Brain microvascular endothelial cell (primary cell): ENCODE results near the gene VAX1.

Experiments used
- DNase-seq: peaks from one replicate; pipeline ENCODE4 v3.0.0-alpha.2; 2020
- H3K27ac ChIP-seq: fragments of 250-450 bp; sonication (Bioruptor Pico); 2 replicates; pipeline ENCODE4 v1.5.1; 2020; ENCODE audit warnings: mild to moderate bottlenecking, moderate library complexity
- H3K27me3 ChIP-seq: fragments of 250-450 bp; sonication (Bioruptor Pico); replicated peaks from 2 replicates; pipeline ENCODE4 v1.5.1; 2020; ENCODE audit warnings: mild to moderate bottlenecking
- H3K36me3 ChIP-seq: fragments of 250-450 bp; sonication (Bioruptor Pico); replicated peaks from 2 replicates; pipeline ENCODE4 v1.5.1; 2020; ENCODE audit warnings: mild to moderate bottlenecking
- H3K4me3 ChIP-seq: 2 replicates; pipeline ENCODE4 v1.5.1; 2011; ENCODE audit warnings: low read depth, mild to moderate bottlenecking, control low read depth, low read length, moderate library complexity
- in situ Hi-C: cut with HindIII; loops from 2 replicates; pipeline ENCODE4 v1.10.0; 2017; ENCODE audit warnings: low sequenced_read_pairs, low pct_ligation_motif_present
- TF ChIP-seq, protein P1 (sequence below): IDR thresholded peaks from 2 replicates; pipeline ENCODE4 v1.5.1; 2011; ENCODE audit warnings: low read depth, mild to moderate bottlenecking, moderate library complexity, low read length, control low read depth, inconsistent platforms; ENCODE audit errors: missing control alignments

VAX1 gene

DNA sequence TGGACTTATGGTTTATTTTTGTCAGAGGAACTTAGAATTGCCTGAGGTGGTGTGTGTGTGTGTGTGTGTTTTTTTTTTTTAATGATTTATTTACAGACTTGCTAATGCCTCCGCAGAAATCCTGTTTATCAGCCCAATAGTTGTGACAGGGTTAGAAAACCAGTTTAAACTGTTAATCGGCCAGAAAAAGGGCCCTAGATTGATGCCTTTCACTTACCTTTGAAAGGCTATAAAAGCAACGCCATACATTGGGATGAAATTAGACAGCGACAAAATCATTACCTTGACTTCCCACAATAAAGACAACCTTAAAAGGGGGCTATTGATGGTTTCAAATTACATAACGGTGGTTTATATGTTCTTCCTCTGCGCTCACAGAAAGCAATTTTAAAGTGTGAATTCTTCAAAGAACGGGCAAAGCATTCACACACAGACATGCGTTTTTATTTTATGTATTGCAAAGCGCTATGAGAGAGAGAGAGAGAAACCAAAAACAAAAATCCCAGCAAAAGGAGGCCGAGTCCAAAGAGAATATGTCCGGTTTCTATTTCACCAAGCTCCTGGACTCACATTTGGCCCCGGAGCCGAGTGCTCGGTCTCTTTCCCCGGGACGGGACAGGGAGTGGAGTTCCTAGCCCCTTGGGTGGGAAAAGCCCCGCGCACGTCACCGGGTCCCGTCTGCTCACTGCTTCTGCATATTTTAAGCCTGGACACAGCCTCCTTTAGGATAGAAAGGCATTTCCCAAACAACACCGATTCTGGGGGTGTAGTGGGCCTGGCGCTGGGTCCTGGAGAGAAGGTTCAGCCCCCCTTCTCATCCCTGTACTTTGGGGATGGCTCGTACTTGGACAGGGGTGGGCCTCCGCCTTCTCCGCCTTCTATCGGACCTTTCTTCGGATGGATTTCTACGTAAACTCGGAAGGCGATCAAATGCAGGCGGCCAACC lies 26.8 kb upstream of the VAX1 start:
- H3K4me3 ChIP-seq = no peak overlapping the region
- TF ChIP-seq, protein P1, sequence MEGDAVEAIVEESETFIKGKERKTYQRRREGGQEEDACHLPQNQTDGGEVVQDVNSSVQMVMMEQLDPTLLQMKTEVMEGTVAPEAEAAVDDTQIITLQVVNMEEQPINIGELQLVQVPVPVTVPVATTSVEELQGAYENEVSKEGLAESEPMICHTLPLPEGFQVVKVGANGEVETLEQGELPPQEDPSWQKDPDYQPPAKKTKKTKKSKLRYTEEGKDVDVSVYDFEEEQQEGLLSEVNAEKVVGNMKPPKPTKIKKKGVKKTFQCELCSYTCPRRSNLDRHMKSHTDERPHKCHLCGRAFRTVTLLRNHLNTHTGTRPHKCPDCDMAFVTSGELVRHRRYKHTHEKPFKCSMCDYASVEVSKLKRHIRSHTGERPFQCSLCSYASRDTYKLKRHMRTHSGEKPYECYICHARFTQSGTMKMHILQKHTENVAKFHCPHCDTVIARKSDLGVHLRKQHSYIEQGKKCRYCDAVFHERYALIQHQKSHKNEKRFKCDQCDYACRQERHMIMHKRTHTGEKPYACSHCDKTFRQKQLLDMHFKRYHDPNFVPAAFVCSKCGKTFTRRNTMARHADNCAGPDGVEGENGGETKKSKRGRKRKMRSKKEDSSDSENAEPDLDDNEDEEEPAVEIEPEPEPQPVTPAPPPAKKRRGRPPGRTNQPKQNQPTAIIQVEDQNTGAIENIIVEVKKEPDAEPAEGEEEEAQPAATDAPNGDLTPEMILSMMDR = no peak
- in situ Hi-C loops = loop anchor here (25.0 kb wide), 2 partner anchors 353 to 478 kb away; no protein-coding TSS in a partner anchor
- no peak for DNase-seq
- peaks cover 95% of the 10 kb centered on the region for H3K27me3 ChIP-seq
- H3K36me3 ChIP-seq = no peaks in the 10 kb centered on the region
- H3K27ac ChIP-seq = no peak overlapping the region

DNA sequence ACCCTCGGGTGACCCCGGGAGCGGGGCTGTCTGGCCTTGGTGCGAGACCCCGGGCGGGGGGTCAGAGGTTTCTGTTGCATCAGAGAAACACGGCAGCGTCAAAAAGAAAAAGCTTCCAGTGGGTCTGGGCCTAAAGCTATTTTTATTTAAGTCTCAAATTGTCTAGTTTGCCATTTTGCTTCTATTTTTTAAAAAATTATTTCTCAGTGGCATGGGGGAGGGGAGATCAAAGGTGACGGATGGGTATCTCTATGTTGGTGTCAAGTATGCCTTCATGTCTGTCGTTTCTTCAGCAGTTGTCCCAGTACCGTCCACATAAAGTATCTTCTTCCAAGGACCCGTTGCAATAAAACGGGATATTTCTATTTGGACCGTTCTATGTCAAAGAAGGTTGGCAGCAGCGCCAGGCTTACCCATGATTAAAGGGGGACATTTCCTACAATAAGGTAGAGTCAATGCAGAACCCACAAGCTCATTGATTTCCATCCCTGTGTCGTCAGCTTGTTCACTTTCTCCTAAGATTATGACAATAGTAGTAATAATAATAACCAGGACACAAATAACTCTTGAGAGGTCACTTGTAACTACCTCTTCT lies 26.0 kb upstream of the VAX1 start:
- Histone ChIP-seq H3K27me3 (peaks cover 94% of the 10 kb centered on the region), H3K36me3 (no peaks in the 10 kb centered on the region), H3K4me3 (no peak overlapping the region), H3K27ac (no peak overlapping the region)
- TF ChIP-seq, protein P1 = no peak
- DNase-seq = no peak
- in situ Hi-C loops = loop anchor here (25.0 kb wide), 2 partner anchors 352 to 477 kb away; no protein-coding TSS in a partner anchor

DNA sequence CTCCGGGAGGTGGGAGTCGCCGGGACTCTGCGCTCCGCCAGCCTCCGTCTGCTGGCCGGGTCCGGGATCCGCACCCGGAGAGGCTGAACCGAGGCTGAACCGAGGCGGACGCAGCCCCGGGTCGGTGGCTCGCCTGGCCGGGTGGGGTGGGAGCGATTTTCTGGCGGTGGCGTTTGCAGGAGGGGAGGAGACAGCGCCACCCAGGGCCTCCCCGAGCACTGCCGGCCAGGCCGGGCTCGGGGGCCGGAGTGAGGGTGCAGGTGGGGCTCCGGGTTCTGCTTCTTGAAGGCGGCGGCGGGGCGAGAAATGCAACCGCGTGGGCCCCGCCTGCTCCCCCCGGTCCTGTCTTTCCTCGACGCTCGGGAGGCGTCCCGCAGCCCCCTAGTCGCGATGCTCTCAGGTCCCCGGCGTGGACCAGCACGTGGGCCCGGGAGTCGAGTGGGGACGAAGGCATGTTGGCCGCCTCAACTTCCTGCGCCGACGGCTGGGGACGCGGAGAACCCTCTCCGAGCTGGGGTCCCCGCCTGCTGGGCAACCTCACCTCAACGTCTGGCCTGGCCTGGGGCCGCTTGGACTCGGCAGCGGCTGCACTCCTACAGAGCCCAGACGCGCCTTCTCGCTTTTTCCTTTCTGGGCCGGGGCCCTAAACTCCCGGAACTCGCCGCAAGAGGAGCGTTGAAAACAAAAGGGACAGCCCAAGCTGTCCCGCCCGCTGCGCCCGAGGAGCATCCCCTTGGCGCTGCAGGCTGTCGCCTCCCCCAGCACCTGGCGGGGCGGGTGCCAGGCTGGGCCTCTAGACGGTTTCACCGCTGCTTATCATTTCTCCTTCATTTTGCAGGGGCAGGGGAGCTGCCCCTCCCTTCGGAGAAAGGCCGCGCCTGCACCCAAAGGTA lies 25.2 kb upstream of the VAX1 start:
- Histone ChIP-seq H3K27ac (no peak overlapping the region), H3K27me3 (peaks cover 96% of the 10 kb centered on the region), H3K4me3 (no peak overlapping the region), H3K36me3 (no peaks in the 10 kb centered on the region)
- in situ Hi-C loops = loop anchor here (25.0 kb wide), 2 partner anchors 351 to 476 kb away; no protein-coding TSS in a partner anchor
- DNase-seq = no peak
- TF ChIP-seq, protein P1 = peak; percentile 6

DNA sequence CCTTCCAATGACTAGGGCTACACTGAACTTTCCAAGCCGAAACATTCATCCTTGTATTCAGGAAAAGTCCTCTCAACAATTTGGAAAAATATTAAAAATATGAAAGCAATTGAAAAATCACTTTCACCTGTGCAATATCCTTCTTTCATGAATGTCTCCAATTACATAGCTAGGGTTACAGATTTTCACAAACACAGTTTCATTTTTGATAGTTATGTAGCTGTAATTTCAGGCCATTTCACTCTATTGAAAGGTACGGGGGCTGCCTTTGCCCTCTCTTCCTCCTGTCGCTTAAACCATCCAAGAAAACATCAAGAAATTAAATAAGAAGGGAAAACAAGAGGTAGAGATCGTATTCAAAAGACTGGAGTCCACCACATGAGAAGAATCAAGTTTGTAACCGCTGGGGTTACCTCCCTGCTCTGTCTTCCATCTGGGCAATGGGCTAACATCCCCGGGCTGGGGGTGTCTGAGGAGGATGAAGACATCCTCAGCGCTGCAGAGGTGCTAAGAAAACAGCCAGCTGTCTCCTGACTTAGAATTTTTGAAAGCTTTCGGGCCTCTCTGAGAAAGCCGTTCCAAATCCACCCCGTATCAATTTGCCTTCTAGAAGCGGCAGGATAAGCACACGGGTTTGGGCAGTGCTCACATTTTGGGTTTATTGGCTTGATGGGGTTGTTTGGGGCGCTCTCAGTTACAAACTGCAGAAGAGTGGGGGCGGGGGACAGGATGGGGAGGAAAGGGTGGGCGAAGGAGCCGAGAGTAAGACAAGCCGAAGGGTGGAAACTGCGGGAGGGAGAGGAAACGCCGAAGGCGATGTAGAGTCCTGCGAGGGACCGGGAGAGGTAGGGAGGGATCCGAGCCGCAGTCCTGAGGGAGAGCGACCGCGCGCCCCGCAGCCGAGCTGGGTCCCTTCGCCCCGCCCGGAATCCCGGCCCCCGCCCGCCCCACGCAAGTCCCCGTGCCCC lies 24.3 kb upstream of the VAX1 start:
- no peak for DNase-seq
- in situ Hi-C loops = loop anchor here (25.0 kb wide), 2 partner anchors 350 to 475 kb away; no protein-coding TSS in a partner anchor
- Histone ChIP-seq H3K4me3 (no peak overlapping the region), H3K27ac (no peak overlapping the region), H3K27me3 (peaks cover 91% of the 10 kb centered on the region), H3K36me3 (no peaks in the 10 kb centered on the region)
- TF ChIP-seq, protein P1 = no peak
